GM23338 (cell line): ENCODE measurements around the gene LDLR. TPM values are rescaled to one million over a fixed set of nuclear protein-coding genes. Genes with fewer than 3 reads are reported as not detected.

Experiments used
- ATAC-seq: fragments of 200-7000 bp; cut with Tn5 transposase; 3 replicates; pipeline ENCODE4 v1.9.1; 2020
- DNase-seq: peaks from one replicate; pipeline ENCODE4 v3.0.0-alpha.2; 2015; ENCODE audit warnings: low spot score
- H2AFZ ChIP-seq: fragments of 200-600 bp; sonication (generic); 2 replicates; pipeline ENCODE4 v1.8.0; 2016; ENCODE audit warnings: antibody characterized with exemption, mild to moderate bottlenecking, moderate library complexity
- H3F3A ChIP-seq: fragments of 200-600 bp; sonication (generic); replicated peaks from 2 replicates; pipeline ENCODE4 v1.8.0; 2017; ENCODE audit warnings: antibody characterized with exemption, mixed run types, low read depth
- H3K27ac ChIP-seq: fragments of 200-600 bp; sonication (generic); 2 replicates; pipeline ENCODE4 v1.6.1; 2016; ENCODE audit warnings: low read depth
- H3K27me3 ChIP-seq: fragments of 200-600 bp; sonication (generic); 2 replicates; pipeline ENCODE4 v1.8.0; 2016; ENCODE audit warnings: mild to moderate bottlenecking, mixed run types, moderate library complexity; ENCODE audit not compliant: insufficient read depth
- H3K36me3 ChIP-seq: fragments of 200-600 bp; sonication (generic); 2 replicates; pipeline ENCODE4 v1.8.0; 2016; ENCODE audit warnings: mild to moderate bottlenecking; ENCODE audit not compliant: insufficient read depth
- H3K4me1 ChIP-seq: fragments of 200-600 bp; sonication (generic); 2 replicates; pipeline ENCODE4 v1.8.0; 2016; ENCODE audit warnings: mild to moderate bottlenecking, moderate library complexity; ENCODE audit not compliant: insufficient read depth
- H3K4me2 ChIP-seq: fragments of 200-600 bp; sonication (generic); 2 replicates; pipeline ENCODE4 v1.7.1; 2017; ENCODE audit warnings: mixed run types
- H3K4me3 ChIP-seq: fragments of 200-600 bp; sonication (generic); 2 replicates; pipeline ENCODE4 v1.6.1; 2016; ENCODE audit warnings: mixed run types
- H3K79me2 ChIP-seq: fragments of 200-600 bp; sonication (generic); replicated peaks from 2 replicates; pipeline ENCODE4 v1.8.0; 2017; ENCODE audit warnings: mild to moderate bottlenecking; ENCODE audit not compliant: insufficient read depth
- H3K9me2 ChIP-seq: fragments of 200-600 bp; sonication (generic); 2 replicates; pipeline ENCODE4 v1.8.0; 2017; ENCODE audit not compliant: insufficient read depth
- H4K20me1 ChIP-seq: fragments of 200-600 bp; sonication (generic); replicated peaks from 2 replicates; pipeline ENCODE4 v1.8.0; 2017; ENCODE audit warnings: mild to moderate bottlenecking; ENCODE audit not compliant: insufficient read depth
- H3K27ac Mint-ChIP-seq: 2 replicates; pipeline ENCODE4 v1.8.0; 2020; ENCODE audit warnings: inconsistent platforms, mild to moderate bottlenecking, moderate library complexity, mixed read lengths
- H3K27me3 Mint-ChIP-seq: 3 replicates; pipeline ENCODE4 v1.8.0; 2022; ENCODE audit warnings: low read depth, mild to moderate bottlenecking, moderate library complexity, mixed read lengths, inconsistent platforms; ENCODE audit not compliant: insufficient read depth, poor library complexity
- H3K36me3 Mint-ChIP-seq: 3 replicates; pipeline ENCODE4 v1.8.0; 2021; ENCODE audit warnings: low read depth, mild to moderate bottlenecking, inconsistent platforms, moderate library complexity, mixed read lengths
- H3K4me1 Mint-ChIP-seq: 3 replicates; pipeline ENCODE4 v1.8.0; 2020; ENCODE audit warnings: mild to moderate bottlenecking, inconsistent platforms, mixed read lengths
- H3K4me3 Mint-ChIP-seq: 3 replicates; pipeline ENCODE4 v1.8.0; 2021; ENCODE audit warnings: moderate library complexity, mild to moderate bottlenecking, inconsistent platforms, mixed read lengths
- H3K9me3 Mint-ChIP-seq: 3 replicates; pipeline ENCODE4 v1.8.0; 2020; ENCODE audit warnings: moderate library complexity, mild to moderate bottlenecking, inconsistent platforms, mixed read lengths
- CREB1 ChIP-seq: fragments of 250-450 bp; sonication (Bioruptor Pico); IDR thresholded peaks from 2 replicates; pipeline ENCODE4 v1.5.0; 2020; ENCODE audit warnings: low read depth, mild to moderate bottlenecking, moderate library complexity
- CTCF ChIP-seq, 2 experiments: fragments of 200-600 bp in 1 of 2; sonication (generic) in 1 of 2; conservative IDR thresholded peaks; 2 replicates each; pipeline versions ENCODE4 v1.5.1 to v1.6.1; 2016 to 2017; ENCODE audit warnings: antibody characterized with exemption in 2 of 2, low read depth in 2 of 2, mild to moderate bottlenecking in 2 of 2, moderate library complexity in 1 of 2
- EZH2 ChIP-seq: fragments of 200-600 bp; sonication (generic); IDR thresholded peaks from one replicate; pipeline ENCODE4 v1.8.0; 2017; ENCODE audit warnings: antibody characterized with exemption, mild to moderate bottlenecking, low read depth; ENCODE audit not compliant: unreplicated experiment
- EZH2phosphoT487 ChIP-seq: fragments of 200-600 bp; sonication (generic); IDR thresholded peaks from one replicate; pipeline ENCODE4 v1.8.1; 2018; ENCODE audit warnings: antibody characterized with exemption; ENCODE audit not compliant: unreplicated experiment
- JUNB ChIP-seq: IDR thresholded peaks from one replicate; pipeline ENCODE4 v1.6.1; 2016; ENCODE audit warnings: antibody characterized with exemption; ENCODE audit not compliant: unreplicated experiment
- NANOG ChIP-seq: IDR thresholded peaks from 2 replicates; pipeline ENCODE4 v1.6.1; 2016; ENCODE audit warnings: antibody characterized with exemption, borderline replicate concordance
- POLR2AphosphoS5 ChIP-seq: IDR thresholded peaks from 2 replicates; pipeline ENCODE4 v1.6.1; 2016; ENCODE audit warnings: antibody characterized with exemption, low read depth
- REST ChIP-seq: IDR thresholded peaks from one replicate; pipeline ENCODE4 v1.6.1; 2018; ENCODE audit warnings: antibody characterized with exemption; ENCODE audit not compliant: unreplicated experiment
- STAT1 ChIP-seq: IDR thresholded peaks from one replicate; pipeline ENCODE4 v1.6.1; 2016; ENCODE audit warnings: antibody characterized with exemption; ENCODE audit not compliant: unreplicated experiment
- ZNF114 ChIP-seq: fragments of 250-450 bp; sonication (Bioruptor Pico); IDR thresholded peaks from 2 replicates; pipeline ENCODE4 v1.5.0; 2020; ENCODE audit warnings: mild to moderate bottlenecking, moderate library complexity
- ZNF331 ChIP-seq: fragments of 250-450 bp; sonication (Bioruptor Pico); IDR thresholded peaks from 2 replicates; pipeline ENCODE4 v1.5.0; 2020; ENCODE audit warnings: low read depth, mild to moderate bottlenecking, moderate library complexity
- ZNF462 ChIP-seq: fragments of 250-450 bp; sonication (Bioruptor Pico); IDR thresholded peaks from 2 replicates; pipeline ENCODE4 v1.5.0; 2020; ENCODE audit warnings: mild to moderate bottlenecking, moderate library complexity
- polyA plus RNA-seq: library from polyadenylated mRNA; unstranded; fragments of >200 nt; fragmentation: Nextera tagmentation; extraction: Ambion mirVana; gene quantifications from 2 replicates; pipeline ENCODE4 v1.2.1, GENCODE V29; 2016
- total RNA-seq: library from RNA; depleted of rRNA; stranded (reverse); fragments of >200 nt; shearing (Covaris generic); gene quantifications from 2 replicates; pipeline ENCODE4 v1.2.3, GENCODE V29; 2014

Gene LDLR
- total and polyA plus RNA-seq, 2 experiments from 2014 or later: 57.6 to 180 TPM

GRCh38 chr19:11175920-11176319 lies 86.7 kb downstream of the LDLR start (continued):
- no peak for TF ChIP-seq STAT1

- H3K27me3 Mint-ChIP-seq: peaks cover 3% of the 10 kb centered on the region
- no peak overlapping the region for H3K4me3 Mint-ChIP-seq
- no peak overlapping the region for H2AFZ ChIP-seq
- ATAC-seq (no peak), DNase-seq (no peak)
- no peaks in the 10 kb centered on the region; the same call in none of the 2 replicates for H4K20me1 ChIP-seq
- H3K4me2 ChIP-seq: no peak overlapping the region
- 0 out of 2 replicates have a peak, but pooled peaks cover 3% of the 10 kb centered on the region for H3F3A ChIP-seq
- H3K9me3 Mint-ChIP-seq: no peaks in the 10 kb centered on the region
- peaks cover 5% of the 10 kb centered on the region; the same call in 1 of the 2 replicates for H3K36me3 ChIP-seq
- H3K9me2 ChIP-seq: no peaks in the 10 kb centered on the region
- H3K27me3 ChIP-seq: no peaks in the 10 kb centered on the region
- peaks cover 34% of the 10 kb centered on the region for H3K36me3 Mint-ChIP-seq
- no peak overlapping the region for H3K27ac ChIP-seq
- H3K79me2 ChIP-seq: no peaks in the 10 kb centered on the region
- H3K4me1 Mint-ChIP-seq: no peaks in the 10 kb centered on the region
- no peak overlapping the region for H3K4me3 ChIP-seq
- no peaks in the 10 kb centered on the region; the same call in 1 of the 2 replicates for H3K4me1 ChIP-seq
- H3K27ac Mint-ChIP-seq: no peak overlapping the region
- TF ChIP-seq ZNF114 (CRISPR knock-in tag) (no peak), CTCF (conservative IDR thresholded peaks at IDR 0.05; ENCODE audit: low read depth in 2 of 2) (no peak), CREB1 (no peak), ZNF462 (no peak), JUNB (no peak), POLR2AphosphoS5 (no peak), EZH2phosphoT487 (no peak), ZNF331 (CRISPR knock-in tag) (no peak), REST (no peak), NANOG (no peak), STAT1 (no peak), EZH2 (no peak)
Measured at GRCh38 chr19:11176466-11177193, 87.4 kb downstream of the LDLR start.
